H1 (cell line): ENCODE results near the gene LCT. TPM values are rescaled to one million over a fixed set of nuclear protein-coding genes. Genes with fewer than 3 reads are reported as not detected.

Experiments
- CTCF ChIA-PET: fragments of 300-600 bp; sonication (Branson Sonifier 250); formaldehyde crosslinking; loops from one replicate; lab custom pipeline; 2021; ENCODE audit not compliant: partially characterized antibody; lab: Charles Lee
- POLR2A ChIA-PET: fragments of 300-600 bp; sonication (Branson Sonifier 250); formaldehyde crosslinking; loops from one replicate; lab custom pipeline; 2021; ENCODE audit warnings: inconsistent platforms; ENCODE audit not compliant: partially characterized antibody; lab: Charles Lee
- DNase-seq, 2 experiments: peaks; one replicate each; pipeline versions ENCODE4 v3.0.0 to v3.0.0-alpha.2; 2010 to 2022; ENCODE audit warnings: low spot score in 2 of 2, low read depth in 1 of 2, mixed read lengths in 1 of 2
- FAIRE-seq: peaks from 2 replicates; lab custom pipeline; 2011; peaks lifted over from hg19 to GRCh38; lab: Jason Lieb, UNC
- H2AFZ ChIP-seq: 2 replicates; pipeline ENCODE4 v1.8.1; 2012; ENCODE audit warnings: low read length, inconsistent platforms
- H2AK5ac ChIP-seq: 2 replicates; pipeline ENCODE4 v1.6.1; 2013; ENCODE audit warnings: low read depth, low read length
- H2BK120ac ChIP-seq: replicated peaks from 2 replicates; pipeline ENCODE3; 2013; ENCODE audit warnings: low read depth, low read length, inconsistent platforms
- H2BK12ac ChIP-seq: 2 replicates; pipeline ENCODE4 v1.6.1; 2013; ENCODE audit warnings: low read depth, low read length
- H2BK15ac ChIP-seq: 2 replicates; pipeline ENCODE4 v1.6.1; 2013; ENCODE audit warnings: low read length
- H2BK20ac ChIP-seq: 2 replicates; pipeline ENCODE4 v1.6.1; 2013; ENCODE audit warnings: low read length
- H2BK5ac ChIP-seq: 2 replicates; pipeline ENCODE4 v1.6.1; 2013; ENCODE audit warnings: low read depth, low read length
- H3K14ac ChIP-seq: 2 replicates; pipeline ENCODE4 v1.6.1; 2013; ENCODE audit warnings: inconsistent platforms; ENCODE audit not compliant: insufficient read length
- H3K18ac ChIP-seq: 2 replicates; pipeline ENCODE4 v1.6.1; 2013; ENCODE audit warnings: low read length; ENCODE audit errors: extremely low read depth
- H3K23ac ChIP-seq: 2 replicates; pipeline ENCODE4 v1.6.1; 2013; ENCODE audit warnings: inconsistent platforms; ENCODE audit not compliant: insufficient read length
- H3K23me2 ChIP-seq: 2 replicates; pipeline ENCODE4 v1.6.1; 2013; ENCODE audit warnings: low read depth, low read length
- H3K27ac ChIP-seq: 2 replicates; pipeline ENCODE4 v1.6.1; 2011; ENCODE audit warnings: low read depth, low read length, inconsistent platforms
- H3K27me3 ChIP-seq, 4 experiments: replicated peaks in 1 of 4; 1 replicate in 1 of 4; 2 replicates in 3 of 4; pipeline versions ENCODE4 v1.6.1 to v1.8.1; 2011 to 2013; ENCODE audit warnings: low read length in 3 of 4, mild to moderate bottlenecking in 3 of 4, inconsistent platforms in 2 of 4, mixed read lengths in 2 of 4, moderate library complexity in 1 of 4; ENCODE audit not compliant: control insufficient read depth in 3 of 4, insufficient read depth in 3 of 4; ENCODE audit errors: extremely low read depth in 1 of 4
- H3K36me3 ChIP-seq, 4 experiments: 2 replicates each; pipeline versions ENCODE4 v1.6.1 to v1.8.1; 2011 to 2013; ENCODE audit warnings: mild to moderate bottlenecking in 4 of 4, low read length in 3 of 4, moderate library complexity in 2 of 4, control low read depth in 1 of 4, inconsistent platforms in 1 of 4; ENCODE audit not compliant: insufficient read depth in 4 of 4, control insufficient read depth in 2 of 4
- H3K4ac ChIP-seq: replicated peaks from 2 replicates; pipeline ENCODE3; 2013; ENCODE audit warnings: low read length, low read depth, mixed read lengths, inconsistent platforms; ENCODE audit not compliant: insufficient read length
- H3K4me1 ChIP-seq, 4 experiments: replicated peaks in 1 of 4; 1 replicate in 1 of 4; 2 replicates in 3 of 4; pipeline versions ENCODE4 v1.6.1 to v1.8.1; 2011 to 2013; ENCODE audit warnings: low read length in 3 of 4, inconsistent platforms in 2 of 4, mixed read lengths in 1 of 4; ENCODE audit not compliant: insufficient read depth in 4 of 4, control insufficient read depth in 3 of 4
- H3K4me2 ChIP-seq, 2 experiments: 2 replicates each; pipeline versions ENCODE4 v1.6.1 to v1.8.1; 2011 to 2013; ENCODE audit warnings: low read depth in 2 of 2, low read length in 2 of 2, control low read depth in 1 of 2, inconsistent platforms in 1 of 2, mild to moderate bottlenecking in 1 of 2; ENCODE audit not compliant: insufficient read depth in 1 of 2
- H3K4me3 ChIP-seq, 4 experiments: fragments of 200-600, 300-600 bp in 1 of 4; sonication (generic), shearing (Covaris generic), sonication (Bioruptor Twin) in 1 of 4; 2 replicates each; pipeline versions ENCODE4 v1.5.1 to v1.8.1; 2011 to 2016; ENCODE audit warnings: low read length in 4 of 4, low read depth in 3 of 4, control low read depth in 2 of 4, inconsistent platforms in 2 of 4, mild to moderate bottlenecking in 2 of 4, mixed read lengths in 1 of 4, moderate library complexity in 1 of 4; ENCODE audit not compliant: insufficient read depth in 2 of 4; ENCODE audit errors: extremely low read depth in 1 of 4
- H3K56ac ChIP-seq: replicated peaks from 2 replicates; pipeline ENCODE3; 2013; ENCODE audit warnings: low read depth, mild to moderate bottlenecking, mixed read lengths, low read length, inconsistent platforms; ENCODE audit not compliant: insufficient read length
- H3K79me1 ChIP-seq: 2 replicates; pipeline ENCODE4 v1.6.1; 2013; ENCODE audit warnings: low read depth, low read length, control low read depth
- H3K79me2 ChIP-seq, 2 experiments: 2 replicates each; pipeline versions ENCODE4 v1.6.1 to v1.8.1; 2012 to 2013; ENCODE audit warnings: low read length in 2 of 2, mild to moderate bottlenecking in 2 of 2, inconsistent platforms in 1 of 2; ENCODE audit not compliant: insufficient read depth in 2 of 2, control insufficient read depth in 1 of 2
- H3K9ac ChIP-seq, 4 experiments: replicated peaks in 1 of 4; 1 replicate in 1 of 4; 2 replicates in 3 of 4; pipeline versions ENCODE4 v1.6.1 to v1.8.1; 2011 to 2013; ENCODE audit warnings: low read depth in 3 of 4, low read length in 3 of 4, control low read depth in 2 of 4, mild to moderate bottlenecking in 2 of 4, moderate library complexity in 2 of 4, inconsistent platforms in 1 of 4; ENCODE audit errors: extremely low read depth in 1 of 4
- H3K9me3 ChIP-seq, 2 experiments: 2 replicates each; pipeline versions ENCODE4 v1.6.1 to v1.8.1; 2012 to 2013; ENCODE audit warnings: mild to moderate bottlenecking in 2 of 2, moderate library complexity in 2 of 2, control low read depth in 1 of 2, inconsistent platforms in 1 of 2, low read depth in 1 of 2, low read length in 1 of 2, mixed read lengths in 1 of 2; ENCODE audit not compliant: insufficient read depth in 2 of 2
- H4K20me1 ChIP-seq, 2 experiments: replicated peaks in 1 of 2; 2 replicates each; pipeline versions ENCODE3 to v1.8.1; 2011 to 2013; ENCODE audit warnings: inconsistent platforms in 2 of 2, low read length in 2 of 2, mild to moderate bottlenecking in 1 of 2; ENCODE audit not compliant: insufficient read depth in 2 of 2, control insufficient read depth in 1 of 2
- H4K5ac ChIP-seq: 2 replicates; pipeline ENCODE4 v1.6.1; 2013; ENCODE audit warnings: low read length, low read depth, mixed read lengths, inconsistent platforms; ENCODE audit not compliant: insufficient read length
- H4K8ac ChIP-seq: 2 replicates; pipeline ENCODE4 v1.8.0; 2013; ENCODE audit warnings: mild to moderate bottlenecking, moderate library complexity, low read length, inconsistent platforms; ENCODE audit not compliant: insufficient read depth; ENCODE audit errors: extremely low read depth
- H4K91ac ChIP-seq: replicated peaks from 2 replicates; pipeline ENCODE3; 2013; ENCODE audit warnings: low read length, mixed read lengths, inconsistent platforms; ENCODE audit not compliant: insufficient read length
- KDM1A ChIP-seq: fragments of 200-600, 300-600 bp; sonication (generic); IDR thresholded peaks from 2 replicates; pipeline ENCODE4 v1.7.1; 2016; ENCODE audit warnings: mild to moderate bottlenecking, low read length, borderline replicate concordance
- KDM5A ChIP-seq: fragments of 200-600 bp; IDR thresholded peaks from 2 replicates; pipeline ENCODE4 v1.7.1; 2012; ENCODE audit warnings: mild to moderate bottlenecking, low read length, inconsistent platforms, mixed read lengths
- MAFK ChIP-seq: IDR thresholded peaks from 2 replicates; pipeline ENCODE4 v1.6.1; 2012; ENCODE audit warnings: low read depth, mild to moderate bottlenecking, improper control_type of control experiment, low read length
- NRF1 ChIP-seq: IDR thresholded peaks from 2 replicates; pipeline ENCODE4 v1.6.1; 2011; ENCODE audit warnings: mild to moderate bottlenecking, low read depth, low read length, improper control_type of control experiment
- SP4 ChIP-seq: IDR thresholded peaks from 2 replicates; pipeline ENCODE4 v1.6.1; 2012; ENCODE audit warnings: low read length, inconsistent platforms
- SRF ChIP-seq: IDR thresholded peaks from 2 replicates; pipeline ENCODE4 v1.6.1; 2011; ENCODE audit warnings: mild to moderate bottlenecking, low read depth, low read length, moderate library complexity
- TEAD4 ChIP-seq: IDR thresholded peaks from 2 replicates; pipeline ENCODE4 v1.6.1; 2012; ENCODE audit warnings: low read depth, low read length, inconsistent platforms, mixed read lengths
- WGBS, 2 experiments: shearing (Covaris generic) in 1 of 2; methylation state at CpG; one replicate each; pipeline versions ENCODE4 v1.1.6 to v1.1.7; 2013 to 2015; ENCODE audit warnings: low lambda C conversion rate in 2 of 2, mixed read lengths in 2 of 2, inconsistent platforms in 1 of 2, low coverage in 1 of 2, missing lambda C conversion rate in 1 of 2; ENCODE audit not compliant: insufficient replicate concordance in 2 of 2, insufficient coverage in 1 of 2, insufficient read length in 1 of 2; ENCODE audit errors: extremely low coverage in 1 of 2, missing lambda C conversion rate in 1 of 2; 5-methylcytosine and 5-hydroxymethylcytosine counted together
- polyA plus RNA-seq, 7 experiments: library from polyadenylated mRNA; depleted of rRNA in 3 of 7; stranded (reverse) in 5 of 7; unstranded in 2 of 7; fragments of >200 nt in 5 of 7; fragments of 200-250 nt in 2 of 7; gene quantifications; 1 replicate in 5 of 7; 2 replicates in 1 of 7; 4 replicates in 1 of 7; pipeline versions ENCODE4 v1.2.1 to v1.2.3, GENCODE V29; 2011 to 2013; ENCODE audit warnings: missing spikeins in 2 of 7, mixed read lengths in 2 of 7
- total RNA-seq: library from RNA; stranded (reverse); fragmentation: NEBNext Ultra II Directional; extraction: Animal tissue kit (Norgen Biotek cat#: 25700); gene quantifications from 2 replicates; pipeline ENCODE4 v1.2.1, GENCODE V29; 2021

The LCT gene
- total and polyA plus RNA-seq, 2 of the 8 experiments (the other 6 are each of a cell fraction or from before 2014, with no cell fraction given): 0.06 TPM; not detected in 1

GRCh38 chr2:135745545-135745944 lies 91.4 kb downstream of the LCT start:
- H3K14ac ChIP-seq: no peak overlapping the region
- H2BK20ac ChIP-seq: no peak overlapping the region
- H2BK12ac ChIP-seq: no peak overlapping the region
- peaks cover 4 to 56% of the 10 kb centered on the region in 2 experiments; a peak in 3 of 4 replicates for H3K79me2 ChIP-seq
- no peak overlapping the region for H3K4me3 ChIP-seq
- H3K4me2 ChIP-seq: no peak overlapping the region
- no peak overlapping the region for H2AFZ ChIP-seq
- H2BK120ac ChIP-seq: no peak overlapping the region
- DNase-seq (no peak), FAIRE-seq (no peak)
- H3K27me3 ChIP-seq: no peaks in the 10 kb centered on the region
- H4K8ac ChIP-seq: no peak overlapping the region
- peaks cover 0 to 7% of the 10 kb centered on the region in 2 experiments for H4K20me1 ChIP-seq
- ChIA-PET CTCF (interaction anchor here (0.8 to 4.4 kb wide), 2 partner anchors 20 to 51 kb away, joined by 3 to 17 read pairs; no protein-coding TSS in a partner anchor), POLR2A (interaction anchor here (1.2 kb wide), 1 partner anchor 37 kb away, joined by 3 read pairs; no protein-coding TSS in a partner anchor)
- peaks cover 2% of the 10 kb centered on the region; the same call in 1 of the 2 replicates for H3K79me1 ChIP-seq
- H2BK15ac ChIP-seq: no peak overlapping the region
- no peak overlapping the region for H3K18ac ChIP-seq
- no peak overlapping the region for H3K23ac ChIP-seq
- peaks cover 0 to 6% (median 3%) of the 10 kb centered on the region in 4 experiments; a peak in 2 of 7 replicates for H3K4me1 ChIP-seq
- H2BK5ac ChIP-seq: no peak overlapping the region
- H4K5ac ChIP-seq: no peak overlapping the region
- H4K91ac ChIP-seq: no peak overlapping the region
- H3K23me2 ChIP-seq: no peaks in the 10 kb centered on the region; the same call in 1 of the 2 replicates
- H3K4ac ChIP-seq: no peak overlapping the region
- no peaks in the 10 kb centered on the region for H3K9me3 ChIP-seq
- H3K9ac ChIP-seq: no peak overlapping the region
- H3K36me3 ChIP-seq: peaks cover 0 to 31% (median 10%) of the 10 kb centered on the region in 4 experiments; a peak in 5 of 8 replicates
- H3K27ac ChIP-seq: no peak overlapping the region
- H3K56ac ChIP-seq: no peak overlapping the region
- WGBS, 2 experiments: 90% methylated on average over 3 of the region's 4 CpGs; no CpG with 5 or more reads in 1 of the 2 experiments
- no peak overlapping the region for H2AK5ac ChIP-seq
- TF ChIP-seq MAFK: no peak
- TF ChIP-seq NRF1: no peak
- TF ChIP-seq SP4: no peak
- TF ChIP-seq KDM5A: no peak
- TF ChIP-seq SRF: no peak
- TF ChIP-seq KDM1A: no peak
- TF ChIP-seq TEAD4: no peak
